HG03469 (cell line): ENCODE data around the gene LIMS1.
"Not testable (repeated sequence)": the region's sequence is repeated elsewhere in the genome, so short reads cannot be mapped to it uniquely, and the experiment has no call there.

Source experiments
- ATAC-seq: cut with Tn5 transposase; IDR thresholded peaks from one replicate; pipeline ENCODE4 v1.9.1; 2021; ENCODE audit warnings: mild to moderate bottlenecking, moderate library complexity, moderate number of reproducible peaks; ENCODE audit not compliant: unreplicated experiment

LIMS1 gene

DNA sequence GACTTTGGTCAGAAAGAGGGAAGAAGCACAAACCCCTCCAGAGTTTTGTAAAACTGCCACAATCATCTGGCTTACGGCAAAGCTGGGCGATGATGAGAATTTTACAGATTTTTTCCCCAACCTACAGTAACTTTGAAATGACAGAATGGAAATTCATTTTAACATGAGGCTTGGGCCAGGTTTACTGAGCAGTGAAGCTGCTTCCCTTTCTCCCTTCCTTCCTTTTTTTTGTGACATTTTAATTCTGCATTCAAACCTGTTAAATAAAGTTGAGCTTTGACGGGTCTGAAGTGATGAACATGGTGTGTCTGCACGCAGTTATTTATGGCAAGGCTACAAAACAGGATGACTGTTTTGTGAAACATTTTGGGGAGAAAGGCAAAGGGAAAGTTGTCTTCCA, 123.2 kb downstream of the LIMS1 start:
- ATAC-seq, result not testable (repeated sequence)

DNA sequence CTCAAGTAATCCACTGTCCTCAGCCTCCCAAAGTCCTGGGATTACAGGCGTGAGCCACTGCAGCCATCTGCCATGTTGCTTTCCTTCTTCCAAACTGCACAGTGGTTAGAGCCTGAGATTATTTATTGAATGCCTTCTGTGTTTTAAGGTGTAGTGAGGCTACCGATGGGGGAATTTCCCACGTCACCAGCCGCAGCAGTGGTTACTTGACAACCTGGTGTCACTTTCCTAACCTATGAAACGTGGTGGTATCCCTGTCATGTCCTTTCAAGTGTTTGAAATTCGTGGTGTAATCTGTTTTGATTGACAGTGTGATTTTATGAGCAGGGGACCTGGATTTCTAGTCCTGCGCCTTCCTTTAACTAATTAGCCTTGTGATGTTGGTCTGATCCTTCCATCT, 124.3 kb downstream of the LIMS1 start:
- ATAC-seq, result not testable (repeated sequence)

DNA sequence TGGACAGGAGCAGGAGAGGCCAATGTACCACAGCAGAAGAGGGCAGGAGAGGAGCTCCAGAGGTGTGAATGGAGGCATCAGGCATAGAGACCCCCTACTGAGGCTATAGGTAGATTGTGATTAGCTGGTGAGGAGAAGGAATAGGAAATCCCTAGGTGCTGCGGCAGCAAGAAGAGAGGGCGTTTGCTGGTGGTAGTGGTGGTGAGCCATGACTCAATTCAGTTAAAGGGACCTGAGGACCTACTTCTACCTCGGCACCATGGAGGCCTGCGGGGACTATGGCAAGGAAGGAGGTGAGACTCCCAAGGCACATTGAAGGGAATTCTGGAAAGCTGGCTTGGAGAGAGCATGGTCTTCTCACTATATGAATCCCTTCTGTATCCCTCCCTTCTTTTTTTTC, 127.2 kb downstream of the LIMS1 start:
- not testable (repeated sequence) for ATAC-seq

DNA sequence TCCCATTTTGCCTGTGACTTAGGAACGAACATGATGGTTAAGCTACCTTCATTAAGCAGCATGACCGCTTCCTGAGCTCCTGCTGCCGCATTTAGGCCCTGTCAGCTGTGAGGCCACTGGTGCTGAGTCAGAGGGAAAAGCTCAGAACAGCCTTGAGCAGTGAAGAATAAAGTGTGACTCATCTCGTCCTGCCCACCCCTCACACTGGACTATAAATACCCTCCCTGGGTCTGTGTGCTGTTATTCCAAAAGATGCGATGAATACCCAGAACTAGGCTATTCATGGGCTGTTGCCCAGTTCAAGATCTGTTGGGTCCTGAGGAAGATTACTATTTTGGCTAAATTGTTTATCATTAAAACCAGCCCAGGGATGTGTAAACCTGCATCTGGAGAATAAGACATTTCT, 127.9 kb downstream of the LIMS1 start:
- ATAC-seq, result peak; percentile 86

DNA sequence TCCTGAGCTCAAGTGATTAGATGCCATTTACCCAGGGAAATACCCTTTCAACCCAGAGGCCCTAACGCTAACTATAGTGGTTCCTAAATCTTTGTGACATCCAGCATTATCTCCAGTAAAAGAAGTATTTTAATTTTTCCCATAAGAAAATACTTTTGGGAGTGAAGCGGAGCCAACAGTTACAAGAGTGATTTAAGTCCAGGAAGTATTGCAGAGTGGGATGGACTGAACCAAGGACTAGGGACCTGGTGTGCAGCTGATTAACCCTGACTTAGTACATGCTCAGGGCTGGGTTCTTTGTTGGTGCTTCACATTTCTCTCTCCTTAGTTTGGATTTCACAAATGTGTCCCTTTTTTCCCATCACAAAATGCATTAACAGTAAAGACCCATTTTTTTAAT, 129.1 kb downstream of the LIMS1 start:
- not testable (repeated sequence) for ATAC-seq

DNA sequence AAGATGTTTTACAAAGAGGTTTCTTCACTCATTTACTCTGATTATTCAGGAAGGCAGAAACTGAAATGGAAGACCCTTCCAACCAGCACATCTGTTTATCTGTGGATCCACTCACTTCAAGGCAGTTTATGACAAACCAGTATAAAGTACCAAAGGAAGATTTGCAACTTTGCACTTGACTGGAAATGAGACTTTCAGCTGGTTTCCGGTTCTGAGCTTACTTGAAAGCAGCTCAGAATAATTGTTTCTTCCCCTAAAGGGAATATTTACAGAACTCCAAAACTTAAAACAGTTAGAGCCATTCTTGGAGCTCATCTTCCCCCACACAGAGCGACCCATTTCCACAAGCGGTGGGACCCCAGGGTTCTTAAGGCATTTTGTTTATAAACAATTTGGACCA, 129.8 kb downstream of the LIMS1 start:
- ATAC-seq, result not testable (repeated sequence)

DNA sequence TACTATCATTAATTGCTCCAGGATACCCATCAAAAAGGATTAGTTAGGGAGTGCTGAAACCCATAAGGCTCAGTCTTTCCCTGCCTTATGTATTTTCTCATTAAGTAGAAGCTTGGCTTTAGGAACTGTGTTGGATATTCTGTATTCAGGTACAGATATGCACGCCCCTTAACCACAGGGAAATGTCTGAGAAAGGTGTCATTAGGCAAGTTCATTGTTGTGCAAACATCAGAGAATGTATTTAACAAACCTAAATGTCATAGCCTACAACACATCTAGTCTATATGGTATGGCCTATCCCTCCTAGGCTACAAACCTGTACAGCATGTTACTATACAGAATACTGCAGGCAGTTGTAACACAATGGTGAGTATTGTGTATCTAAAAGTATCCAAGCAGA, 130.7 kb downstream of the LIMS1 start:
- ATAC-seq, result not testable (repeated sequence)

DNA sequence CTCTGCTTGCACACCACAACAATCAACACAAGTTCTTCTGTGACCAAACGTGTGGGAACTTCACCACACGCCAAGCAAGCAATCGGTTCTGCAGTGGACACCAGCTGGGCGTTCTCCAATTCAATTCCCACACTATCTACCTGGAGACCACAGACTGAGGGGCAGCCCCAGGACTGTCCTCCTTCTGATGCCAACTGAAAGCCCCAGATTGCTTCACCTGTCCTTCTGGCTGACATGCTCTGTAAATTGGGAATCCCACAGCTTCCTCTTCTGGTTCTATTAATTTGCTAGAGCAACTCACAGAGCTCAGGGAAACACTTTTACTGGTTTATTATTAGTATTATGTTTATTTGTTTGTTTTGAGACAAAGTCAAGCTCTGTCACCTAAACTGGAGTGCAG, 131.7 kb downstream of the LIMS1 start:
- ATAC-seq, result not testable (repeated sequence)

DNA sequence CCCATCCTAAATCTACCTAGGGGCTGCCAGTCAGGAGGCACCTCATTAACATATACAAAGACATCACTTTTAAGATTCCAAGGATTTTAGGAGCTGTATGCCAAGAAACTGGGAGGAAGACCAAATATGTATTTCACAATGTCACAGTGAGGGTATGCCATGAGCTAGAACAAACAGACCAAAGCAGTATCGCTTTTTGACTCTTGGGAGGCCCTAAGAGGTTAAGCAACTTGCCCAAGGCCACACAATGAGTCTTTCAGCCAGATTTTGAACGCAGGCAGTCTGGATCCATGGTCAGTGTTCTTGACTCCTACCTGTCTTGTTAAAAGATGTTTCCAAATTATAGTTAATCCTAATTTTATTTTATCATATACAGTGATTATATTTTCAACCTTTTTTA, 132.9 kb downstream of the LIMS1 start:
- not testable (repeated sequence) for ATAC-seq

DNA sequence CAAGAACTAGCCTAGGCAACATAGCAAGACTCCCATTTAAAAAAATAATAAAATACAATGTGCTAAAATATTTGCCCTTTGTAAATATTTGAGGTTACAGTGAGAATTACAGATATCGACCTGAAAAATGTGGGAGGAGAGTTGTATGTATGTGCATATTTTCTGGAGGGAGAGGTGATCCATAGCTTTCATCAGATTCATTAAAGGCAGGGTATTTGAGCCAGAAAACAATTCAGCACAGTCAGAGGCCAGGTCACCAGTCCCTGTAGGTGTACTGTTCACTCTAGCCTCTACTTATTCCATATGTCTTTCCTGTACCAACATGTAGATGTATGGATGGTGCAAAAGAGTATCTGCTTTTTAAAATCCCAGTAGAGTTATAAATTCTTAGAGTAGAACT, 136.0 kb downstream of the LIMS1 start:
- ATAC-seq, result not testable (repeated sequence)

DNA sequence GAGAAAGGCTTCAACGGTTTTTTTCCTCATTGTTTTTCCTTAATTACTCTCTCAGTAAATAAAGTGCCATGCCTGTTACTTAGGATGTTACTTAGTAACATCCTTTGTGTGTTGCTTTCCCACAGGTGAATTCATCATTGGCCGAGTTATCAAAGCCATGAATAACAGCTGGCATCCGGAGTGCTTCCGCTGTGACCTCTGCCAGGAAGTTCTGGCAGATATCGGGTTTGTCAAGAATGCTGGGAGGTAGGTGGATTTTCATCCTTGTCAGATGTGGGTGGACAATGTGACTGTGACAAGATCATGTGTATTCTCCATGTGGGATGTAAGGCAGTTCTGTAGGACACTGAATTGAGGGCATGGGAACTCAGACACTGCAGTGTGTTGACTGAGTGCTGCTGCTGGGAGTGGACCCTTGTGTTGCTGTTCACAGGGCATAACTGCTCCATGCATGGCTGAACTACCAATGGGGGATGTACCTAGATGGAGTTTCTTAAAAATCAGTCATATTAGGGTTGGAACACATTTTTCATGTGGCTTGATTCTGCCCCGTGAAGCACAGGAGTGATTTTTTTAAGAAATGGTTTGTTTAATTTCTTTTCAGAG, 138.0 kb downstream of the LIMS1 start:
- ATAC-seq, result not testable (repeated sequence)

DNA sequence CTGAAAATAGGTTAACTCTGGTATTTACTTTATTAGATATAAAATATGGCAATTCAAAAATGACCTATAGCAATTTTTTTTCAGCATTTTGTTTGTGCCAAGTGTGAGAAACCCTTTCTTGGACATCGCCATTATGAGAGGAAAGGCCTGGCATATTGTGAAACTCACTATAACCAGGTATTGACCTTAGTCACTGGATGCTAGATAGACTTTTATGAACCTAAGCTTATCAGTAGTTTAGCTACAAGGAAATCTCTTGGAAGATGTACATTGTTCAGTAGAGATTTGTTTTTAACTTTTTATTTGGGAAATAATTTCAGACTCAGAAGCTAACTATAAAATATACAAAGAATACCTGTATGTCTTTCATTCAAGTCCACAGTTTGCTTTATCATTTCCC, 142.3 kb downstream of the LIMS1 start:
- ATAC-seq, result not testable (repeated sequence)

DNA sequence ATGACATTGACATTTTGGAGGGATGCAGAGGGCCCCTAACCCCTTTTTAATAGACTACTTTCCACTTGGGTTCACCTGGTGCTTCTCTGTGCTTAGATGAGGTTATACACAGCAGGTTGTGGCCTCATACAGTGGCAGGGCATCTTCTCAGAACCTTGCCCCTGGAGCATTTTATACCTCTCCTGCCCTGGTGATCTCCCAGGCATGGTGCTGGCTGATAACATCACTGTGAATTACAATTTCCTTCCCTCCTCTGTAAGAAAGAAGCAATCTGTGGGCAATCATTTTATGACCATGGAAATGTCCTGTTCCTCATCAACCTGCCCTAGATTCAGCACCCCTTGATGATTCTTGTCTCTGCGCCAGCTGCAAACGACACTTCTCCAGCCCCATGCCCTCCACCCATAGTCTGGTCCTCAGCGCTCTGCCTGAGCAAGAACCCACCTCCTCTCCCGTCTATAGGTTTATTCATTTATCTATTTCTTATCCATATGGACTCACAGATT, 143.0 kb downstream of the LIMS1 start:
- ATAC-seq, result not testable (repeated sequence)

DNA sequence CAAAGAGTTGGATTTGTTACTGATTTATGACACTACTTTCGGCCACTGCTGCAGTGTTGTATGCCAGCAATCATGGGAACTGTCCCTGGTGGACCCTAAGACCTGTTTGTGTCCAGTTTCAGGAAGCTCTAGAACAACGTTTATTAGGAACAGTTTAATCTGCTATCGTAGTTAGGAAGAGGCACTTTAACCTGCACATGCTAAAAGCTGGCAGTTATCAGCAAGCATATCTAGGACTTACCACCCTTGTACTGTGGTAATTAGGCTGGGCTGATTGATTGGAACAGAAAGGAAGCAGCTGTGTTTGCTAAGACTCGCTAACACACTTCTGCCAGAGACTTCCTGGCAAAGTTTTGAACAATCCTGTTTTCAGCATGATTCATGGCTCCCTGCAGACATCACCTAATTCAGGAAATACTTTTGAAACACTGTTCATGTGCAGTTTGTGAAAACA, 144.0 kb downstream of the LIMS1 start:
- ATAC-seq, result not testable (repeated sequence)

DNA sequence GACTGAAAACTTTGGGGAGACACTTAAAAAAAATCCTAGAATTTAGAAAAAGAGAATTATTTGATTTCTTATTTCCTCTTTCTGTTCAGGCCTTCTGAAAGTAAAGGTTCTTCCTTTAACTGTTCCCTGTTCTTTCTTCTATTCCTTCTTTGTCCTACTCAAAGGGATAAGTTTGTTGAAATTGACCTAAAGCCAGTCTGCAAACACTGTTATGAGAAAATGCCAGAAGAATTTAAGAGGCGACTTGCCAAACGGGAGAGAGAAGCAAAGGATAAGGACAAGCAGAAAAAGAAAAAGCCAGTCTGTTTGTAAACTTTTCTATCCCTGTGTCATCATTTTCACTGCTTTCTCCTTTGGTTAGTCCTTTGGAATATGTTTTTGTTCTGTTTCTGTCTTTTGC, 146.5 kb downstream of the LIMS1 start:
- not testable (repeated sequence) for ATAC-seq

DNA sequence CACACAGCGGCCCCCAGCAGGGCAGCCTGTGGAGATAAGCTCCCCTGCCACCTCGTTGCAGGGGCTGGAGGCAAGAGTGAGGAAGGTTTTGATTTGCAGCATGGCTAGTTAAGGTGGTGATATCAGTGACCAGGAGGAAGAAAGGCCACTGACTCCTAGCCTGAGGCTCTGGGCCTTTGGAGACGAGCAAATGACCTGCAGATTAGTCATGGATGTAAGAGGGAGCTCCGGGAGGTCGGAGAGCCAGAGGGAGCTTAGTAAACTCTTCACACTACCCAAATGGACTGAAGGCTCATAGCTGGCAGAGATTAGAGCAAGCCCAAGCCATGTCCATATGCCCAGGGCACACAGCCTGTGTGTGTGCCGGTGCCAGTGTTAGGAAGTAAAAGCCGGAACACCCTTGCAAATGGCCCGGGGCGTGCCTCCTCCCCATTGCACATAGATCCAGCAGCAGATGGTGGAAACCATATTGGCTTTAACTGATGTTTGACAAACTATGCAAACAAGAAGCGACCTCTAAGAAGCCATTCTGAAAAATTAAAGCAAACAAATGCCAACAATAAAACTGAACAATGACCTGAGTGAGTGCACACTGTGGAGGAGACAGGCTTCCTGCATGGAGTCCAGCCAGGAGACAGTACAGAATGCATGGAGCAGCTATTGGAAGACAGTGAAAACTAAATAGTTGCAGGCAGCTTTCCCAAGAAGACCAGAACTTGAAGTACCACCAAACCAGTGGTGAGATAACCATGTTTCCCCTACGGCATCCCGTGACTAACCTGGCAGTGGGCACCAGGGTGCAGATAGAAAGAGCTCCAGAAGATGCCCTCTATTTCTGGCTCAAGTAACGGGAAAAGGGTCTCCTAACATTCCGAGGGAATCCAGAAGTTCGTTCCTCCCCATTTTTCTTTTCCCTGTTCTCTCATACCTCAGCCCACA, 154.8 kb downstream of the LIMS1 start:
- not testable (repeated sequence) for ATAC-seq

DNA sequence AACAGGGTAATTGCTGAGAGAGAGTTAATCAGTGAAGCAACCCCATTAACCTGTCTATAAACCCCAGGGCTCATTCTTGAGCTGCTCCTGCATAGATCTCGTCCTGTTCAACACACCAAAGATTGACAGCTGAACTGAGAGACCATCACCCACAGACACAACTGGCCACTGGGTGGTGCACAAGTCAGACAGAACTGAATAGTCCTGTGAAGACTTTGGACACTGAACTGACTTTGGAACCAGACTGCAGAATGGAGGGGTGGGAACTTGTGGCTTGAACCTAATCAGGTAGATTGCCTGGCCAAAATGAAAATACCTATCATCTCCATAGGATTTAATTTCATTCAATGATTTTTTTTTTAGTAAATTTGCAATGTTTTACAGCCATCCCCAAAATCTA, 155.7 kb downstream of the LIMS1 start:
- peak; percentile 70 for ATAC-seq

DNA sequence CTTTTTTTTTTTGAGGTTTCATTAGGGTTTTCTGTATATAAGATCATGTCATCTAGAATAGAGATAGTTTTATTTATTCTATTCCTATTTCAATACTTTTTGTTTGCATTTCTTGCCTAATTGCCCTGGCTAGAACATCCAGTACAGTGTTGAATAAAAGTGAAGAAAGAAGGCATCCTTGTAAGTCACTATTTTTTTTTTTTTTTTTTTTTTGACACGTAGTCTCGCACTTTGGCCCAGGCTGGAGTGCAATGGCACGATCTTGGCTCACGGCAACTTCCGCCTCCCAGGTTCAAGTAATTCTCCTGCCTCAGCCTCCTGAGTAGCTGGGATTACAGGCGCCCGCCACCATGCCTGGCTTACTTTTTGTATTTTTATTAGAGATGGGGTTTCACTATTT, 157.2 kb downstream of the LIMS1 start:
- ATAC-seq, result no peak

DNA sequence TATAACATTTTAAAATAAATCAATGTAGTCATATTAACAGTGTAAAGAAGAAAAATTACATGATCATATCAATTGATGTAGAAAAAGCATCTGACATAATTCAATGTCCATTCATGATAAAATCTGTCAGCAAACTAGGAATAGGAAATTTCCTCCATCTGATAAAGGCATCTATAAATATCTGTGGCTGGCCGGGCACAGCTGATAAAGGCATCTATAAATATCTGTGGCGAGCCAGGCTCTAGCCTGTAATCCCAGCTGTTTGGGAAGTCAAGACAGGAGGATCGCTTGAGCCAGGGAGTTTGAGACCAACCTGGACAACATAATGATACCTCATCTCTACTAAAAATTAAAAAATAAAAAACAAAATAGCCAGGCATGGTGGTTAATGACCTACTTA, 166.9 kb downstream of the LIMS1 start:
- no peak for ATAC-seq

DNA sequence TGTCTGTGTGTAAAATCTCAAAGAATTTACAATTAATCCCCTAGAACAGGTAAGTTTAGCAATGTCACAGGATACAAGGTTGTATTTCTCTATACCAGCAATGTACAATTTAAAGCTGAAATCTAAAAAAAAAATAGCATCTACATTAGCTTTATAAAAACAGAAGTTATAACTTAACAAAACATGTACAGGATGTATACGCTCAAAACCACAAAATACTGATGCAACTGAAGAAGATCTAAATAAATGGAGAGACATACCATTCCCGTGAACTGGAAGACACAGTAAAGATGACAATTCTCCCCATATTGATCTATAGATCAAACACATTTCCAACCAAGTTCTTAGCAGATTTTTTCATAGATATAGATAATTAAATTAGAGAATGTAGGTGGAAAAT, 167.5 kb downstream of the LIMS1 start:
- no peak for ATAC-seq

DNA sequence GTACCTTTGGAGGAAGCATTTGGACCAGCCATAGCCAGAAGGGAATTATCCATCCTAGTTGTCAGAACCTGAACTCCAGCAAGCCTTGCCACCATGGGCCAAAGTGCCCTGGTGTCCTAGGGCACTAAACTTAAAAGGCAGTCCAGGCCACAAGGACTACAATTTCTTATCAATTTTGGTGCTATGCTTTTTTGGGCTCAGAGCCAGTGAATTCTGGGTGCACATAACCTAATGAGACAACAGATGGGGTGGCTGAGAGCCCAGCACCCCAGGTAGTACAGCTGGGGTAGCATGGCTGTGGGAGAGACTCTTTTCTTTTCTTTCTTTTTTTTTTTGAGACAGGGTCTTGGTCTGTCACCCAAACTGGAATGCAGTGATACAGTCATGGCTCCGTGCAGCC, 170.6 kb downstream of the LIMS1 start:
- ATAC-seq, result no peak

DNA sequence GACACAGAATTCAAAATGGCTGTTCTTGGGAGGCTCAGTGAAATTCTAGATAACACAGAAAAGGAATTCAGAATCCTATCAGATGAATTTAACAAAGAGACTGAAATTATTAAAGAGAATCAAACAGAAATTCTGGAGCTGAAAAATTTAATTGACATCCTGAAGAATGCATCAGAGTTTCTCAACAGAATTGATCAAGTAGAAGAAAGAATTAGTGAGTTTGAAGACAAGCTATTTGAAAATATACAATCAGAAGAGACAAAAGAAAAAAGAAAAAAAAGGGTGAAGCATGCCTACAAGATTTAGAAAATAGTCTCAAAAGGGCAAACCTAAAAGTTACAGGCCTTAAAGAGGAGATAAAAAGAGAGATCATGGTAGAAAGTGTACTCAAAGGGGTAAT, 173.0 kb downstream of the LIMS1 start:
- no peak for ATAC-seq
